HepG2 (cell line): Measurements from ENCODE around the gene SLA2. TPM values are rescaled to one million over a fixed set of nuclear protein-coding genes. Genes with fewer than 3 reads are reported as not detected.

Experiments used
- FOXK2 ChIP-seq: fragments of 450-650 bp; IDR thresholded peaks from 2 replicates; pipeline ENCODE4 v1.6.1; 2016
- KAT8 ChIP-seq: IDR thresholded peaks from 2 replicates; pipeline ENCODE4 v1.6.1; 2016; ENCODE audit warnings: missing genetic modification reagents, missing compliant biosample characterization
- MIXL1 ChIP-seq: IDR thresholded peaks from 2 replicates; pipeline ENCODE4 v1.6.1; 2016
- NR2F1 ChIP-seq, 2 experiments: fragments of 450-650 bp in 1 of 2; formaldehyde crosslinking in 1 of 2; IDR thresholded peaks; 2 replicates each; pipeline versions ENCODE4 v1.5.0 to v1.6.1; 2016 to 2020; ENCODE audit warnings: mild to moderate bottlenecking in 1 of 2, missing compliant biosample characterization in 1 of 2, missing genetic modification reagents in 1 of 2, moderate library complexity in 1 of 2
- SPEN ChIP-seq: sonication (generic); formaldehyde crosslinking; IDR thresholded peaks from 2 replicates; pipeline ENCODE4 v1.5.1; 2020; ENCODE audit warnings: low read depth, mild to moderate bottlenecking, missing genetic modification reagents
- SRF ChIP-seq: IDR thresholded peaks from 2 replicates; pipeline ENCODE4 v1.6.1; 2011; ENCODE audit warnings: mild to moderate bottlenecking, low read depth, low read length, moderate library complexity
- THYN1 ChIP-seq: sonication (generic); formaldehyde crosslinking; IDR thresholded peaks from 2 replicates; pipeline ENCODE4 v1.8.1; 2023; ENCODE audit warnings: low read depth, mild to moderate bottlenecking, moderate library complexity, missing genetic modification reagents, borderline replicate concordance
- ZBTB8A ChIP-seq: sonication (generic); formaldehyde crosslinking; IDR thresholded peaks from 2 replicates; pipeline ENCODE4 v1.4.0; 2020; ENCODE audit warnings: mild to moderate bottlenecking, low read depth, missing genetic modification reagents, borderline replicate concordance
- ZNF207 ChIP-seq: fragments of 450-650 bp; IDR thresholded peaks from 2 replicates; pipeline ENCODE4 v1.6.1; 2016; ENCODE audit warnings: antibody characterized with exemption, borderline replicate concordance
- ZNF331 ChIP-seq: sonication (generic); formaldehyde crosslinking; IDR thresholded peaks from 2 replicates; pipeline ENCODE4 v1.4.0; 2020; ENCODE audit warnings: missing genetic modification reagents
- ZNF550 ChIP-seq: sonication (generic); formaldehyde crosslinking; IDR thresholded peaks from 2 replicates; pipeline ENCODE4 v1.4.0; 2020; ENCODE audit warnings: mild to moderate bottlenecking, missing genetic modification reagents, borderline replicate concordance
- ZNF749 ChIP-seq: sonication (generic); formaldehyde crosslinking; IDR thresholded peaks from 2 replicates; pipeline ENCODE4 v1.8.0; 2022; ENCODE audit warnings: mild to moderate bottlenecking, missing genetic modification reagents, moderate library complexity, borderline replicate concordance
- ZNF777 ChIP-seq: sonication (generic); formaldehyde crosslinking; IDR thresholded peaks from 2 replicates; pipeline ENCODE4 v1.4.0; 2020; ENCODE audit warnings: missing genetic modification reagents
- polyA plus RNA-seq, 8 experiments: library from polyadenylated mRNA; depleted of rRNA in 3 of 8; stranded (reverse) in 7 of 8; unstranded in 1 of 8; fragments of >200 nt; fragmentation: Illumina TruSeq in 4 of 8; extraction: Trizol in 4 of 8; gene quantifications; 2 replicates each; pipeline versions ENCODE4 v1.2.1 to v1.2.3, GENCODE V29; 2011 to 2016; ENCODE audit warnings: low read depth in 4 of 8, missing spikeins in 1 of 8, mixed read lengths in 1 of 8; ENCODE audit not compliant: insufficient read depth in 1 of 8
- total RNA-seq, 5 experiments: library from RNA; depleted of rRNA; stranded (reverse); fragments of >200 nt; fragmentation: Illumina TruSeq; extraction: Trizol; gene quantifications; 2 replicates each; pipeline ENCODE4 v1.2.3, GENCODE V29; 2016; ENCODE audit warnings: low read depth in 1 of 5
- TF ChIP-seq, protein P1 (sequence below), 2 experiments: sonication (generic) in 1 of 2; formaldehyde crosslinking in 1 of 2; IDR thresholded peaks; 2 replicates each; pipeline versions ENCODE4 v1.6.1 to v1.9.0; 2014 to 2022; ENCODE audit warnings: antibody characterized with exemption in 1 of 2, borderline replicate concordance in 1 of 2, inconsistent platforms in 1 of 2, low read depth in 1 of 2, missing genetic modification reagents in 1 of 2
- TF ChIP-seq, protein P2 (sequence below): sonication (generic); formaldehyde crosslinking; IDR thresholded peaks from 2 replicates; pipeline ENCODE4 v1.4.0; 2020; ENCODE audit warnings: missing genetic modification reagents
- TF ChIP-seq, protein P3 (sequence below): sonication (generic); formaldehyde crosslinking; IDR thresholded peaks from 2 replicates; pipeline ENCODE4 v1.5.1; 2020; ENCODE audit warnings: mild to moderate bottlenecking, moderate library complexity, missing genetic modification reagents

Gene SLA2
- total and polyA plus RNA-seq, 2 of the 13 experiments (the other 11 are each of a cell fraction or from before 2014, with no cell fraction given): 1.6 to 3.6 TPM

DNA sequence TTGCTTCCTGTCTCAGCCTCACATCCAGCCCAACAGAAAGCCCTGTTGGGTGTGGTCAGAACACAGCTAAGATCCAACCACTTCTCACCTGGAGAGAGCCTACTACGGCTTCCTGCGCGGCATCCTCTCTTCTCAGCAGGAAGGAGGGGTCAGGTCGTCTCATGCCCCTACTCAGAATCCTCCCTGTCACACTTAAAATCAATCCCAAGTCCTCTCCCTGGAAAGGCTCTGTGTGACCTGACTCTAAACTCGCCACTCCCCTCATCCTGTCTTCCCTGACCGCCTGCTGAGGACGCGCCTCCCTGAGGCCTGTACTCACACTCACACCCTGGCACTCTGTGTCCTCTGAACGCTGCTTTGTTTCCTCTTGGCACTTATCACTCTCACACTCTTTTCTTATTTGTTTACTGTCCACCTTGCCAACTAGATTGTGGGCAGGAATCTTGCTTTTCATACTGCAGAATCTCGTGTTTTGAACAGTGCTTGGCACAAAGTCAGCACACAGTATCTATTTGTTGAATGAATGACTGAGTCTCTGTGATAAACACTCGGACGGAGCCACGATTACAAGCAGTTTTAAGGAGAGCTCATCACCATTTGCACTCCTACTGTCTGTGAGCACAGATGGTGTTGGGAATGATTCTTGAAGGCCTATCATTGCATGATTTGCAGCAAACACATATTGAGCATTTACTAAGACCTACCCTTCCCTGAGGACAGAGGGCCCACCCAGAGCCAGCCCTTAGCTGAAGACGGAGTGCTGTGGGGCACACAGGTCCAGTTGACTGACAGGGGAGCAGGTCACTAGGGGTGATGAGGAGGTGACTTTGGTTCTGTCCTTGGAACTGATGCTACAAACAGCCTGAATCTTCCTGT, 21.7 kb downstream of the SLA2 start (continued):
- TF ChIP-seq, protein P1, sequence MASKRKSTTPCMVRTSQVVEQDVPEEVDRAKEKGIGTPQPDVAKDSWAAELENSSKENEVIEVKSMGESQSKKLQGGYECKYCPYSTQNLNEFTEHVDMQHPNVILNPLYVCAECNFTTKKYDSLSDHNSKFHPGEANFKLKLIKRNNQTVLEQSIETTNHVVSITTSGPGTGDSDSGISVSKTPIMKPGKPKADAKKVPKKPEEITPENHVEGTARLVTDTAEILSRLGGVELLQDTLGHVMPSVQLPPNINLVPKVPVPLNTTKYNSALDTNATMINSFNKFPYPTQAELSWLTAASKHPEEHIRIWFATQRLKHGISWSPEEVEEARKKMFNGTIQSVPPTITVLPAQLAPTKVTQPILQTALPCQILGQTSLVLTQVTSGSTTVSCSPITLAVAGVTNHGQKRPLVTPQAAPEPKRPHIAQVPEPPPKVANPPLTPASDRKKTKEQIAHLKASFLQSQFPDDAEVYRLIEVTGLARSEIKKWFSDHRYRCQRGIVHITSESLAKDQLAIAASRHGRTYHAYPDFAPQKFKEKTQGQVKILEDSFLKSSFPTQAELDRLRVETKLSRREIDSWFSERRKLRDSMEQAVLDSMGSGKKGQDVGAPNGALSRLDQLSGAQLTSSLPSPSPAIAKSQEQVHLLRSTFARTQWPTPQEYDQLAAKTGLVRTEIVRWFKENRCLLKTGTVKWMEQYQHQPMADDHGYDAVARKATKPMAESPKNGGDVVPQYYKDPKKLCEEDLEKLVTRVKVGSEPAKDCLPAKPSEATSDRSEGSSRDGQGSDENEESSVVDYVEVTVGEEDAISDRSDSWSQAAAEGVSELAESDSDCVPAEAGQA (IDR thresholded peaks at IDR 0.05; ENCODE audit: low read depth): no peak
- TF ChIP-seq, protein P1 (CRISPR knock-in tag; IDR thresholded peaks at IDR 0.05; ENCODE audit: borderline replicate concordance): no peak
- TF ChIP-seq THYN1 (CRISPR knock-in tag) (no peak), FOXK2 (no peak), MIXL1 (0 out of 2 replicates have a peak, but pooled peaks have one; percentile 9), SRF (no peak), SPEN (CRISPR knock-in tag) (no peak; the same call in 1 of the 2 replicates), ZNF550 (no peak), ZBTB8A (CRISPR knock-in tag) (no peak), NR2F1 (CRISPR knock-in tag; IDR thresholded peaks at IDR 0.05) (no peak), ZNF331 (CRISPR knock-in tag) (0 out of 2 replicates have a peak, but pooled peaks have one; percentile 31), ZNF749 (CRISPR knock-in tag) (no peak), ZNF207 (no peak), ZNF777 (CRISPR knock-in tag) (no peak), KAT8 (CRISPR knock-in tag) (peak; percentile 33; the same call in 1 of the 2 replicates)
- TF ChIP-seq, protein P2, sequence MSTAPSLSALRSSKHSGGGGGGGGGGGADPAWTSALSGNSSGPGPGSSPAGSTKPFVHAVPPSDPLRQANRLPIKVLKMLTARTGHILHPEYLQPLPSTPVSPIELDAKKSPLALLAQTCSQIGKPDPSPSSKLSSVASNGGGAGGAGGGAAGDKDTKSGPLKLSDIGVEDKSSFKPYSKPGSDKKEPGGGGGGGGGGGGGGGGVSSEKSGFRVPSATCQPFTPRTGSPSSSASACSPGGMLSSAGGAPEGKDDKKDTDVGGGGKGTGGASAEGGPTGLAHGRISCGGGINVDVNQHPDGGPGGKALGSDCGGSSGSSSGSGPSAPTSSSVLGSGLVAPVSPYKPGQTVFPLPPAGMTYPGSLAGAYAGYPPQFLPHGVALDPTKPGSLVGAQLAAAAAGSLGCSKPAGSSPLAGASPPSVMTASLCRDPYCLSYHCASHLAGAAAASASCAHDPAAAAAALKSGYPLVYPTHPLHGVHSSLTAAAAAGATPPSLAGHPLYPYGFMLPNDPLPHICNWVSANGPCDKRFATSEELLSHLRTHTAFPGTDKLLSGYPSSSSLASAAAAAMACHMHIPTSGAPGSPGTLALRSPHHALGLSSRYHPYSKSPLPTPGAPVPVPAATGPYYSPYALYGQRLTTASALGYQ (CRISPR knock-in tag): no peak
- TF ChIP-seq, protein P3, sequence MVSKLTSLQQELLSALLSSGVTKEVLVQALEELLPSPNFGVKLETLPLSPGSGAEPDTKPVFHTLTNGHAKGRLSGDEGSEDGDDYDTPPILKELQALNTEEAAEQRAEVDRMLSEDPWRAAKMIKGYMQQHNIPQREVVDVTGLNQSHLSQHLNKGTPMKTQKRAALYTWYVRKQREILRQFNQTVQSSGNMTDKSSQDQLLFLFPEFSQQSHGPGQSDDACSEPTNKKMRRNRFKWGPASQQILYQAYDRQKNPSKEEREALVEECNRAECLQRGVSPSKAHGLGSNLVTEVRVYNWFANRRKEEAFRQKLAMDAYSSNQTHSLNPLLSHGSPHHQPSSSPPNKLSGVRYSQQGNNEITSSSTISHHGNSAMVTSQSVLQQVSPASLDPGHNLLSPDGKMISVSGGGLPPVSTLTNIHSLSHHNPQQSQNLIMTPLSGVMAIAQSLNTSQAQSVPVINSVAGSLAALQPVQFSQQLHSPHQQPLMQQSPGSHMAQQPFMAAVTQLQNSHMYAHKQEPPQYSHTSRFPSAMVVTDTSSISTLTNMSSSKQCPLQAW (CRISPR knock-in tag): 0 out of 2 replicates have a peak, but pooled peaks have one; percentile 14
